DMS 273 (cell line): ENCODE measurements around the gene GSTCD.
"Not testable (repeated sequence)": the region's sequence is repeated elsewhere in the genome, so short reads cannot be mapped to it uniquely, and the experiment has no call there.

Source experiments
- DNase-seq: peaks from one replicate; lab custom pipeline; 2025; ENCODE audit not compliant: unreplicated experiment; lab: John Stamatoyannopoulos, UW

The GSTCD gene

DNA sequence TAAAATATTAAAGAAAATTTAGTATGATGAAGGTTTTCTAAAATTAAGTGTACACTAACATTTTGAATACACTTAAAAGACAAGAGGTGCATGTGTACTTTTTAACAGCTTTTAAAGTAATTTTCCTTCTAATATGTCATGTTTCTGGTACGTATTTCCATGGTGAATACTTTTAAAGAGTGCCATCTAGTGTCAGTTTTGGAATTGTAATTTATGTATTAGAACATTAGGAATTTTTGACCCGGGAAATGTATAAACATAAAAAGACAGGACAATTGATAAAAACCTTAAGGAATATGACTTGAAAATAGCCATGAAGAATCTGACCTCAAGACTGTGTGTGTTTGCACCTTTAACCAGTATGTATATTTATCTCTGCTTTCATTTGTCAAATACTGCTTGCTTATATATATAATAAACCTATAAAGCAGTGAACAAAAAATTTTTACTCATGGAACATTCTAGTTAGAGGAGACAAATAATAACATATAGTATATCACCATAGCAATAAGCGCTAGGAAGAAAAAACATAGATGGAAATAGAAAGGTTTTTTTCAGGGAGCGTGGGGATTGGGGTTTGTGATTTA, 7.2 kb downstream of the GSTCD start:
- DNase-seq, result peak; percentile 64

DNA sequence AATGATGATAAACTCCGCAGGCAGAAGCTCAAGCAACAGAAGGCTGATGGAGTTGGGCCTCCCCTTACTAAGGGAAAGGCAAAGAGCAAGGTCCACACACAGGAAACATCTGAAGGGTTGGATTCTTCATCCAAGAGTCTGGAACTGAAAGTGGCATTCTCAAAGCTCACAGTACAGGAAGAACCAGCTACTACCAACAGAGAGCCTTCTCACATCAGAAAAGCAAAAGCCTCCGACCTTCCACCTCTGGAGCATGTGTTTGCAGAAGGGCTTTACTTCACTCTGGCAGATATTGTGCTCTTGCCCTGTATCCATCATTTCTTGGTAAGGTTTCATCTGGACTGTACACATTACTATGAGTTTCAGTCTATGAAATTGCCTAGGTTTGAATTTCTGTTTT, 10.6 kb downstream of the GSTCD start:
- DNase-seq, result no peak

DNA sequence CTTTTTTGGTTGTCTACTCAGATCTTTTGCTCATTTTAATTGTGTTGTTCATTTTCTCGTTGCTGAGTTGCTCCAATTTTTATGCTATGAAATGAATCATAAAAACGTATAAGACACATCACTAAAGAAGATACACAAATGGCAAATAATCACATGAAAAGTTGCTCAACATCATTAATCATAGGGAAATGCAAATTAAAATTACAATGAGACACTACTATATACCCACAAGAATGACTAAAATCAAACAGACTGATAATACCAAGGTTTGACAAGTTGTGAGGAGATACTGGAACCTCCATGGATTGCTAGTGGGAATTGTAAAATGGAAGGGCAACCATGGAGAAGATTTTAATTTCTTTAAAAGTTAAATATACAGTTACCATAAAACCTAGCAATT, 17.0 kb downstream of the GSTCD start:
- DNase-seq, result no peak

DNA sequence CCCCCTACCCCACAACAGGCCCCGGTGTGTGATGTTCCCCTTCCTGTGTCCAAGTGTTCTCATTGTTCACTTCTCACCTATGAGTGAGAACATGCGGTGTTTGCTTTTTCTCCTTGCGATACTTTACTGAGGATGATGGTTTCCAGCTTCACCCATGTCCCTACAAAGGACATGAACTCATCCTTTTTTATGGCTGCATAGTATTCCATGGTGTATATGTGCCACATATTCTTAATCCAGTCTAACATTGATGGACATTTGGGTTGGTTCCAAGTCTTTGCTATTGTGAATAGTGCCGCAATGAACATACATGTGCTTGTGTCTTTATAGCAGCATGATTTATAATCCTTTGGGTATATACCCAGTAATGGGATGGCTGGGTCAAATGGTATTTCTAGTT, 21.3 kb downstream of the GSTCD start:
- not testable (repeated sequence) for DNase-seq

DNA sequence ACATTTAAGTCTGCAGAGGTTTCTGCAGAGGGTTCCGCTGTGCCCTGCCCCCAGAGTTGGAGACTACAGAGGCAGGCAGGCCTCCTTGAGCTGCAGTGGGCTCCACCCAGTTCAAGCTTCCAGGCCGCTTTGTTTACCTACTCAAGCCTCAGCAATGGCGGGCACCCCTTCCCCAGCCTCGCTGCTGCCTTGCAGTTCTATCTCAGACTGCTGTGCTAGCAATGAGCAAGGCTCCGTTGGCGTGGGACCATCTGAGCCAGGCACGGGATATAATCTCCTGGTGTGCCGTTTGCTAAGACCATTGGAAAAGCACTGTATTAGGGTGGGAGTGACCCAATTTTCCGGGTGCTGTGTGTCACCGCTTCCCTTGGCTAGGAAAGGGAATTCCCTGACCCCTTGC, 26.6 kb downstream of the GSTCD start:
- not testable (repeated sequence) for DNase-seq

DNA sequence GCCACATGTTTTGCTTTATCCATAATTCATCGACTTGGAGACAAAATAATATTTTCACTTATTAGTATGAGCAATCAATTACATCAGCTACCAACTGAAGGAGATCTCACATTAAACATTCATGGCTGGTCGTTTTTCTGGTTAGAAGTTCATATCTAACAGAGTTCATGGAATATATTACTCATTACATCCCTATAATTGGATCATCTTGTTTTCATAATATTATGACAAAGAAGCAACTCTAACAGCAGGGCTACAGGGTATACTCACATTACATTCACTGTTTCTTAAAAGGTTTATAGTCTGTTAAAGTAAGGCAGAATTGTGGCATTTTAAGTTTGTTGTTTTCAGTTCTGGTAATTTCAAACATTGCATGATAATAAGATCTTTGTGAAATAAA, 33.0 kb downstream of the GSTCD start:
- DNase-seq, result no peak

DNA sequence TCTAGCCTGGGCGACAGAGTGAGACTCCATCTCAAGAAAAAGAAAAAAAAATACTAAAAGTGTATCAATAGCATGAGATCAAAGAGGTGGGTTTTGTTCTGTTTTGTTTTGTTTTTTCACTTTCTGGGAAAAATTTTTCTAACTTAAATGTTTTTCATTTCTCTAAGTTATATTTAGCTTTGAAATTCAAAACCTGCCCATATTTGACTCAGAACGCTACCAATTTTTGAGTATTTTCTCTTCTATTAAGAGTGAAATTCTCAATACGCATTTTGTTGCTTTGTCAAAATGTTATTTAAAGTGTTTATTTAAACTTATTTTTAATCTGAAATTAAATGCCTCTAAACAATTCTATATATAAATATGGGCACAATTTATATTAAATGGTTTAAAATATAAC, 39.6 kb downstream of the GSTCD start:
- DNase-seq, result no peak

DNA sequence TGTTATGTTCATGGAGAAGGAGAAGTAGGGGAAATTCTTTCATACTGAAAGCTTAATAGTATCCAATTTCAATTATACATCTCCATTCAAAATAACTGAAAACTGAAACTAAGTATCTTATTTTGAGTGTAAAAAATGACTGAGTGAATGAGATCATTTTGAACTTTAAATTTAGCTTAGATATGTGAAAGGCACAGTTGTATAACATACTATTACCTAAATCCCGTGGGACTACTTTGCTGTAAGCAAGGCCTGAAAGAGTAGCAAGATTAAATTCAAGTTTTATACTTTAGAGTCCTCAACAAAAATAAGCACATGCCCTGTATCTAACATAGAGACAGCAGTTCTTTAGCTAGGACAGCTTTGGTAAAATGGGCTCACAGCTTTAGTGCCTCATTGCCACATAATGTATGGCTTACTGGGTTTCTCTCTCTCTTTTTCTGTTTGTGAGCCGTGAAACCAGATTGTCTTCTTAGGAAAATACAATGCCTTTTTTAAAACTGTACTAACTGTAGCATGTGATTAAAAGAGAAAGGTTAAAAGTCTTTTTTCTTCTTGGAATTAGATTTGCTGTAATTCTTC, 43.2 kb downstream of the GSTCD start:
- DNase-seq, result no peak

DNA sequence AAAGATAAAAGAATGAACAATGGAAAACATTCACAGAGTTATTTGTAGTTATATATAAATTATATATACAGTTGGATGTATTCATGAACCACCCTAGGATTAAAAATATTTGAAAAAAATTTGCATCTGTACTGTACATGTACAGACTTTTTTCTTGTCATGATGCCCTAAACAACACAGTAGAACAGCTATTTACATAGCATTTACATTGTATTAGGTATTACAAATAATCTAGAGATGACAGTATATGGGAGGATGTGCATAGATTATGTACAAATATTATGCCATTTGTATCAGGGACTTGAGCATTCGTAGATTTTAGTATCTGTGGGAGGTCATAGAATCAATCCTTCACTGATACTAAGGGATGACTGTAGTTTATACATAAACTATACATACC, 44.8 kb downstream of the GSTCD start:
- no peak for DNase-seq

DNA sequence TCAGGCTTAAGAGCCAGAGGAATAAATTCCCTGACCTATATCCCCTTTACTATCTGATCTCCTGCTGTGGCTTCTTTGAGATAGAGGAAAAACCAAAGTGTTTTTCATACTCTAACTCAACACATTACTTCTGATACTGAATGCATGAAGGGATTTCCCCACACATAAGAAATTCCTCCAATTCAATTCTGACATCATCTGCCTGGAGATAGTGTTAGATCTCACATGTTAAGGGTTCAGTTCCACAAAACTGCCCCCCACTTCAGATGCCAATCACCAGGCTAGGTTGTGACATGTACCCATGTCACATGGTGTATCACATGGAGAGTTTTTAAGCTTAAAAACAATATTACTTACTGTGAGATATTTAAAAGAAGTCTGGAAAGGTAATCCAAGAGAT, 46.8 kb downstream of the GSTCD start:
- no peak for DNase-seq

DNA sequence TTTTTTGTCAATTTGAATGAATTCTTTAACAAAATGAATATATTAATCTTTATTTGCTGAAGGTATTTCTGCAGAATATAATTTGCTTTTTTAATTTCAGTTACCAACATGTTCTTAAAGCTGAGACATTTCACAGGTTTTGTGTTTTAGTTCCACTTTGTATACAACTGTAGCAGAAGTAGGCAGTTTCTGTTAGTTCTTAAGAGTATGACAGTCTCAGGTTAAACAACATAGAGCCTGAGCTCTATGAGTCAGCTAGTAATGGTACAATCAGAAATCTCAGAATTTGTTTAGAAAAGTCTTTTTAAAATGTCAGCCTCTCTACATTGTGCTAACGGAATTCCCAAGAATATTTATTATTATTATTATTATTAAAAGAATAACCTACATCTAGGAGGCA, 50.4 kb downstream of the GSTCD start:
- DNase-seq, result no peak

DNA sequence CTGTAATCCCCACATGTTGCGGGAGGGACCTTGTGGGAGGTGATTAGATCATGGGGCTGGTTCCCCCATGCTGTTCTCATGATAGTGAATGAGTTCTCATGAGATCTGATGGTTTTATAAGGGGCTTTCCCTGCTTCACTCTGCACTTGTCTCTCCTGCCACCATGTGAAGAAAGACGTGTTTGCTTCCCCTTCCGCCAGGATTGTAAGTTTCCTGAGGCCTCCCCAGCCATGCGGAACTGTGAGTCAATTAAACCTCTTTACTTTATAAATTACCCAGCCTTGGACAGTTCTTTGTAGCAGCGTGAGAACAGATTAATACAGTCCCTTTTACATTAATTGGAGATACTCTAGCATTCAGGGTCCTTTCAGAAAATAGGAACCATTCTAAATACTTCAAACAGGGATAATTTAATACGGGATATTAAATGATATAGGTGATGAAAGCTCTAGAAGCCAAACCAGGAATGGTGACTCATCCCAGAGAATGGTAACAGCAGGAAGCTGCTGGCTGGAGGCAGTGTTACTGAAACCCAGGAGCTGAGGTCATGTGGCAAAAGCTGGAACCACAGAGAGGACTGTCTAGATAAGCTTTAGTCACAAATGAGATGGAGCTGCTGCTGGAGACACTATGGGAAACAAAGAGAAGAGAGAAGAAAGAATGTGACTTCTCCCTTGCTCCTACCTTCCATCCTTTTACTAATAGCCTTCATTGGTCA, 57.3 kb downstream of the GSTCD start:
- peak; percentile 1 for DNase-seq

DNA sequence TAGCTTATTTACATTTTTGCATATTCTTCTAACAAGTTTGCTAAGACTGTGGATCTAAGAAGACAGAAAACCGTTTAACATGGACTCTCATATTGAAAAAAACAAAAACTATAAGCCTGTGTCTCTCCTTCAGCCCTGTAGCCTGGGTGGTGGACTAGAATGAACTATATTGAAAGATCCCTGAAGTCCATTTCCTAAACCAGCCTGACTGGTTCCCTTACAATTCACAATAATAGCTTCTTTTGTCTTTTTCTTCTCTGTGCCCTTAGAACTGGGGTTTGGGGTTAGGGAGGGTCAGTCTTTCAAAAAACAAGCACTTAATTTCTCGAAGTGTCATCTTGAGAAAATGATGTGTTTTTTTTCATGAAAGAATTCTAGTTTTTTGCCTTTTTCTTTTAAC, 59.0 kb downstream of the GSTCD start:
- DNase-seq, result no peak

DNA sequence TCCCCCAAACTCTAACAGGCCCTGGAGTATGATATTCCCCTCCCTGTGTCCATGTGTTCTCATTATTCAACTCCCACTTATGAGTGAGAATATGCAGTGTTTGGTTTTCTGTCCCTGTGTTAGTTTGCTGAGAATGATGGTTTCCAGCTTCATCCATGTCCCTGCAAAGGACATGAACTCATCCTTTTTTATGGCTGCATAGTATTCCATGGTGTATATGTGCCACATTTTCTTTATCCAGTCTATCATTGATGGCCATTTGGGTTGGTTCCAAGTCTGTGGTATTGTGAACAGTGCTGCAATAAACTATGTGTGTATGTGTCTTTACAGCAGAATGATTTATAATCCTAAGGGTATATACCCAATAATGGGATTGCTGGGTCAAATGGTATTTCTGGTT, 61.9 kb downstream of the GSTCD start:
- not testable (repeated sequence) for DNase-seq

DNA sequence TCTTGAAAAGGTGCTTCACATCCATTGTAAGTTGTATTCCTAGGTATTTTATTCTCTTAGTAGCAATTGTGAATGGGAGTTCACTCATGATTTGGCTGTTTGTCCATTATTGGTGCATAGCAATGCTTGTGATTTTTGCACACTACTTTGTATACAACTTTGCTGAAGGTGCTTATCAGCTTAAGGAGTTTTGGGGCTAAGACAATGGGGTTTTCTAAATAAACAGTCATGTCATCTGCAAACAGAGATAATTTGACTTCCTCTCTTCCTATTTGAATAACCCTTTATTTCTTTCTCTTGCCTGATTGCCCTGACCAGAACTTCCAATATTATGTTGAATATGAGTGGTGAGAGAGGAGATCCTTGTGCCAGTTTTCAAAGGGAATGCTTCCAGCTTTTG, 63.5 kb downstream of the GSTCD start:
- DNase-seq, result not testable (repeated sequence)

DNA sequence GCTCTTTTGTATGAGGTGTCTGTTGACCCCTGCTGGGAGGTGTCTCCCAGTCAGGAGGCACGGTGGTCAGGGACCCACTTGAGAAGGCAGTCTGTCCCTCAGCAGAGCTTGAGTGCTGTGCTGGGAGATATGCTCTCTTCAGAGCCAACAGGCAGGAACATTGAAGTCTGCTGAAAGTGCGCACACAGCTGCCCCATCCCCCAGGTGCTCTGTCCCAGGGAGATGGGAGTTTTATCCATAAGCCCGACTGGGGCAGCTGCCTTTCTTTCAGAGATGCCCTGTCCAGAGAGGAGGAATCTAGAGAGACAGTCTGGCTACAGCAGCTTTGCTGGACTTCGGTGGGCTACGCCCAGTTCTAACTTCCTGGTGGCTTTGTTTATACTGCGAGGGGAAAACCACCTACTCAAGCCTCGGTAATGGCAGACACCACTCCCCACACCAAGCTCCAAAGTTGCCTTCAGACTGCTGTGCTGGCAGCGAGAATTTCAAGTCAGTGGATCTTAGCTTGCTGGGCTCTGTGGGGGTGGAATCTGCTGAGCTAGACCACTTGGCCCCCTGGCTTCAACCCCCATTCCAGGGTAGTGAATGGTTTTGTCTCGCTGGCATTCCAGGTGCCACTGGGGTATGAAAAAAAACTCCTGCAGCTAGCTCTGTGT, 67.3 kb downstream of the GSTCD start:
- DNase-seq, result not testable (repeated sequence)

DNA sequence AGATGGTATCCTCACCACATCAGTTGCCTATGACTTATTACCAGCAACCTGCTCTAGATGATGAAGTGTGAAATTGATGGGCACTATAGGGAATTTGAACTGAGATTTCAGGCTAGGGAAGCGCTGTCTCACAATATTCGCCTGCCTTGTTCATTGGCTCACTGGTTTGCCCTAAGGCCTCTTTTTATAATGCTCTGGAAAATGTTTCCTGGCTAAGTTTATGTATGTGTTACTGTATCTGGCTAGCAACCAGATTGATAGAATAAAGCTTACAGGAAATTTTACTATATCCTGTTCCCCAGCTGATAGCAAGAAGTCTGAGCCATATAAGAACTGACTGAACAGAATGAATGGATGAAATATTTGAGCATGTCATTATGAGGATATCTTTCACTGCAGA, 71.6 kb downstream of the GSTCD start:
- no peak for DNase-seq

DNA sequence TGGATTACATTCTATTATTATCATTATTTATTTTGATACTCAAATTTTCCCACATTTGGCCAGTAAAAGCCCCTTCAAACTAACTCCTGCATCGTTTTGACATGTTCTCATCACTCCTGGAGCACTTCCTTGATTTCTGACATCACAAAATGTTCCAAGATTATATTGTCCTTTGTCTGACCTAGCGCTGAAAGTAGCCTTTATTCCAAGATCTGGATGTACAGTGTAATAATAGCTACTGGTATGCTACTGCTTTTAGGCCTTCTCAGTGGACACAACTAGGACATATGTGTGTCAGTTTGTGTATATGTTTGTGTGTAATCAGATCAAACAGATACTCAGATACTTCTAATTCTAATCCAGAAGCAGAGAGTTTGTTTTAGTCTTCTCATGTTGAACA, 76.2 kb downstream of the GSTCD start:
- DNase-seq, result no peak

DNA sequence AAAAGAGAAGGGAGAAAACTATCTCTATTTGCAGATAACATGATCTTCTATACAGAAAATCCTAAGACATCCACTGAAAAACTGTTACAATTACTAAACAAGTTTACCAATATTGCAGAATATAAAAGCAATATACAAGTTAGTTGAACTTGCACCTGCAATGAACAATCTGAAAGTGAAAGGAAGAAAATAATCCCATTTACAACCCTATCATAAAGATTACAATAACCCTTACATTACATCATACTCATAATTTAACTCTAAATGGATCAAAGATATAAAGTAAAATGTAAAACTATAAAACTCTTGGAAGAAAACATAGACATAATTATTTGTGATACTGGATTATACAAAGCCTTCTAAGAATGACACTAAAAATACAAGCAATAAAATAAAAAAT, 77.2 kb downstream of the GSTCD start:
- DNase-seq, result no peak

DNA sequence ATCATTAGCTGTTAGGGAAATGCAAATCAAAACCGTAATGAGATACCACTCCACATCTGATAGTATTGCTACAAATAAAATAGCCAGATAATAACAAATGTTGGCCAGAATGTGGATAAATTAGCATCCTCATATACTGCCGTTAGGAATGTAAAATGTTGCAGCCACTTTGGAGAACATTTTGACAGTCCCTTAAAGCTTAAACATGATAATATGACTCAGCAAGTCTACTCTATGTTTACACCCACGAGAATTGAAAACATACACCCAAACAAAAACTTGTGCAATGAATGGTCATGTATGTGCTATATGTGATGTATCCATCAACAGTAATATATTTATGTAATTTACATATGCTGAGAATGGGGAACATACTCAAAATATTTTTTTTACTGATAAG, 78.2 kb downstream of the GSTCD start:
- DNase-seq, result no peak

DNA sequence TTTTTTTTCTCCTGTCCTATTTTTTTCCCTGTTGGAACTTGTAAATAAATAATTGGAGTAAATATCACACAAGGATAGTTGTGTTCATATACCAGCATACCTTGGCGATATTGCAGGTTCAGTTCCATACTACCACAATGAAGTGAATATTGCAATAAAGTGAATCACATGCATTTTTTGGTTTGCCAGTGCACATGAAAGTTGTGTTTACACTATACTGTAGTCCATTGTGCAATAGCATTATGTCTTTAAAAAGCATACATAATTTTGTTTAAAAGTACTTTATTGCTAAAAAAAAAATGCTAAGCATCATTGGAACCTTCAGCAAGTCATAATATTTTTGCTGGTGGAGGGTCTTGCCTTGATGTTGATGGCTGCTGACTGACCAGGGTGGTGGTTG, 88.6 kb downstream of the GSTCD start:
- no peak for DNase-seq

DNA sequence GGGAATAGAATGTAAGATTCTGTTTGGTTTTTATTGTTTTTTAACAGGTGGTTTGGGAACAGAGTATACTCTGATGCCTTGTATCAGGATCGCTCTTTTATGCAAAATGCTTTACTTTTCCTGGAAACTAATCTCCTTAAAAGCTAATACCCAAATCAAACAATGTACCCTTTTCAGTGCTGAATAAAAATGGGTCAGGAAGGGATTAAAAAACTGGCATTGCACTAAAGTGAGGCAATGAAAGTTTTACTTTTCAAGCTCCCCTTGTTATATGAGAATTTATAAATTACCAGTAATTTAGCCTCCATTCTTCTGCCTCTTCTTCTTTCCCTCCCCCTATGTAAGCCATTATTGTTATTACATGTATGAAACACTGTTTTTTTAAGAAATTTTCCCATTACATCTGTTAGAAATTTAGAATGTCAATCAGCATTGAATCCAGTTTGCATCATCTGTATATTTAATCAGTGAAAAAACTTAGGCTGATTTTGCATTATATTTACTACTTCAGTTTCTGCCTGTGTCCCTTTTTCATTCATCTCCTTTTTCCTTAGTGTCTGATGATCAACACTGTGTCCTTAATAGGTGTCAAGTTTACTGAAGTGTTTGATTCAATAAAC, 97.0 kb downstream of the GSTCD start:
- no peak for DNase-seq
